H1 (cell line): ENCODE measurements around the gene TESMIN. TPM values are rescaled to one million over a fixed set of nuclear protein-coding genes. Genes with fewer than 3 reads are reported as not detected.

Experiments used
- CTCF ChIA-PET: fragments of 300-600 bp; sonication (Branson Sonifier 250); formaldehyde crosslinking; loops from one replicate; lab custom pipeline; 2021; ENCODE audit not compliant: partially characterized antibody; lab: Charles Lee
- POLR2A ChIA-PET: fragments of 300-600 bp; sonication (Branson Sonifier 250); formaldehyde crosslinking; loops from one replicate; lab custom pipeline; 2021; ENCODE audit warnings: inconsistent platforms; ENCODE audit not compliant: partially characterized antibody; lab: Charles Lee
- DNase-seq, 2 experiments: peaks; one replicate each; pipeline versions ENCODE4 v3.0.0 to v3.0.0-alpha.2; 2010 to 2022; ENCODE audit warnings: low spot score in 2 of 2, low read depth in 1 of 2, mixed read lengths in 1 of 2
- FAIRE-seq: peaks from 2 replicates; lab custom pipeline; 2011; peaks lifted over from hg19 to GRCh38; lab: Jason Lieb, UNC
- H2AFZ ChIP-seq: 2 replicates; pipeline ENCODE4 v1.8.1; 2012; ENCODE audit warnings: low read length, inconsistent platforms
- H2AK5ac ChIP-seq: 2 replicates; pipeline ENCODE4 v1.6.1; 2013; ENCODE audit warnings: low read depth, low read length
- H2BK120ac ChIP-seq: replicated peaks from 2 replicates; pipeline ENCODE3; 2013; ENCODE audit warnings: low read depth, low read length, inconsistent platforms
- H2BK12ac ChIP-seq: 2 replicates; pipeline ENCODE4 v1.6.1; 2013; ENCODE audit warnings: low read depth, low read length
- H2BK15ac ChIP-seq: 2 replicates; pipeline ENCODE4 v1.6.1; 2013; ENCODE audit warnings: low read length
- H2BK20ac ChIP-seq: 2 replicates; pipeline ENCODE4 v1.6.1; 2013; ENCODE audit warnings: low read length
- H2BK5ac ChIP-seq: 2 replicates; pipeline ENCODE4 v1.6.1; 2013; ENCODE audit warnings: low read depth, low read length
- H3K14ac ChIP-seq: 2 replicates; pipeline ENCODE4 v1.6.1; 2013; ENCODE audit warnings: inconsistent platforms; ENCODE audit not compliant: insufficient read length
- H3K18ac ChIP-seq: 2 replicates; pipeline ENCODE4 v1.6.1; 2013; ENCODE audit warnings: low read length; ENCODE audit errors: extremely low read depth
- H3K23ac ChIP-seq: 2 replicates; pipeline ENCODE4 v1.6.1; 2013; ENCODE audit warnings: inconsistent platforms; ENCODE audit not compliant: insufficient read length
- H3K23me2 ChIP-seq: 2 replicates; pipeline ENCODE4 v1.6.1; 2013; ENCODE audit warnings: low read depth, low read length
- H3K27ac ChIP-seq: 2 replicates; pipeline ENCODE4 v1.6.1; 2011; ENCODE audit warnings: low read depth, low read length, inconsistent platforms
- H3K27me3 ChIP-seq, 4 experiments: replicated peaks in 1 of 4; 1 replicate in 1 of 4; 2 replicates in 3 of 4; pipeline versions ENCODE4 v1.6.1 to v1.8.1; 2011 to 2013; ENCODE audit warnings: low read length in 3 of 4, mild to moderate bottlenecking in 3 of 4, inconsistent platforms in 2 of 4, mixed read lengths in 2 of 4, moderate library complexity in 1 of 4; ENCODE audit not compliant: control insufficient read depth in 3 of 4, insufficient read depth in 3 of 4; ENCODE audit errors: extremely low read depth in 1 of 4
- H3K36me3 ChIP-seq, 4 experiments: 2 replicates each; pipeline versions ENCODE4 v1.6.1 to v1.8.1; 2011 to 2013; ENCODE audit warnings: mild to moderate bottlenecking in 4 of 4, low read length in 3 of 4, moderate library complexity in 2 of 4, control low read depth in 1 of 4, inconsistent platforms in 1 of 4; ENCODE audit not compliant: insufficient read depth in 4 of 4, control insufficient read depth in 2 of 4
- H3K4ac ChIP-seq: replicated peaks from 2 replicates; pipeline ENCODE3; 2013; ENCODE audit warnings: low read length, low read depth, mixed read lengths, inconsistent platforms; ENCODE audit not compliant: insufficient read length
- H3K4me1 ChIP-seq, 4 experiments: replicated peaks in 1 of 4; 1 replicate in 1 of 4; 2 replicates in 3 of 4; pipeline versions ENCODE4 v1.6.1 to v1.8.1; 2011 to 2013; ENCODE audit warnings: low read length in 3 of 4, inconsistent platforms in 2 of 4, mixed read lengths in 1 of 4; ENCODE audit not compliant: insufficient read depth in 4 of 4, control insufficient read depth in 3 of 4
- H3K4me2 ChIP-seq, 2 experiments: 2 replicates each; pipeline versions ENCODE4 v1.6.1 to v1.8.1; 2011 to 2013; ENCODE audit warnings: low read depth in 2 of 2, low read length in 2 of 2, control low read depth in 1 of 2, inconsistent platforms in 1 of 2, mild to moderate bottlenecking in 1 of 2; ENCODE audit not compliant: insufficient read depth in 1 of 2
- H3K4me3 ChIP-seq, 4 experiments: fragments of 200-600, 300-600 bp in 1 of 4; sonication (generic), shearing (Covaris generic), sonication (Bioruptor Twin) in 1 of 4; 2 replicates each; pipeline versions ENCODE4 v1.5.1 to v1.8.1; 2011 to 2016; ENCODE audit warnings: low read length in 4 of 4, low read depth in 3 of 4, control low read depth in 2 of 4, inconsistent platforms in 2 of 4, mild to moderate bottlenecking in 2 of 4, mixed read lengths in 1 of 4, moderate library complexity in 1 of 4; ENCODE audit not compliant: insufficient read depth in 2 of 4; ENCODE audit errors: extremely low read depth in 1 of 4
- H3K56ac ChIP-seq: replicated peaks from 2 replicates; pipeline ENCODE3; 2013; ENCODE audit warnings: low read depth, mild to moderate bottlenecking, mixed read lengths, low read length, inconsistent platforms; ENCODE audit not compliant: insufficient read length
- H3K79me1 ChIP-seq: 2 replicates; pipeline ENCODE4 v1.6.1; 2013; ENCODE audit warnings: low read depth, low read length, control low read depth
- H3K79me2 ChIP-seq, 2 experiments: 2 replicates each; pipeline versions ENCODE4 v1.6.1 to v1.8.1; 2012 to 2013; ENCODE audit warnings: low read length in 2 of 2, mild to moderate bottlenecking in 2 of 2, inconsistent platforms in 1 of 2; ENCODE audit not compliant: insufficient read depth in 2 of 2, control insufficient read depth in 1 of 2
- H3K9ac ChIP-seq, 4 experiments: replicated peaks in 1 of 4; 1 replicate in 1 of 4; 2 replicates in 3 of 4; pipeline versions ENCODE4 v1.6.1 to v1.8.1; 2011 to 2013; ENCODE audit warnings: low read depth in 3 of 4, low read length in 3 of 4, control low read depth in 2 of 4, mild to moderate bottlenecking in 2 of 4, moderate library complexity in 2 of 4, inconsistent platforms in 1 of 4; ENCODE audit errors: extremely low read depth in 1 of 4
- H3K9me3 ChIP-seq, 2 experiments: 2 replicates each; pipeline versions ENCODE4 v1.6.1 to v1.8.1; 2012 to 2013; ENCODE audit warnings: mild to moderate bottlenecking in 2 of 2, moderate library complexity in 2 of 2, control low read depth in 1 of 2, inconsistent platforms in 1 of 2, low read depth in 1 of 2, low read length in 1 of 2, mixed read lengths in 1 of 2; ENCODE audit not compliant: insufficient read depth in 2 of 2
- H4K20me1 ChIP-seq, 2 experiments: replicated peaks in 1 of 2; 2 replicates each; pipeline versions ENCODE3 to v1.8.1; 2011 to 2013; ENCODE audit warnings: inconsistent platforms in 2 of 2, low read length in 2 of 2, mild to moderate bottlenecking in 1 of 2; ENCODE audit not compliant: insufficient read depth in 2 of 2, control insufficient read depth in 1 of 2
- H4K5ac ChIP-seq: 2 replicates; pipeline ENCODE4 v1.6.1; 2013; ENCODE audit warnings: low read length, low read depth, mixed read lengths, inconsistent platforms; ENCODE audit not compliant: insufficient read length
- H4K8ac ChIP-seq: 2 replicates; pipeline ENCODE4 v1.8.0; 2013; ENCODE audit warnings: mild to moderate bottlenecking, moderate library complexity, low read length, inconsistent platforms; ENCODE audit not compliant: insufficient read depth; ENCODE audit errors: extremely low read depth
- H4K91ac ChIP-seq: replicated peaks from 2 replicates; pipeline ENCODE3; 2013; ENCODE audit warnings: low read length, mixed read lengths, inconsistent platforms; ENCODE audit not compliant: insufficient read length
- BACH1 ChIP-seq: IDR thresholded peaks from 2 replicates; pipeline ENCODE4 v1.6.1; 2012; ENCODE audit warnings: low read length, improper control_type of control experiment
- BCL11A ChIP-seq, 2 experiments: IDR thresholded peaks; one replicate each; pipeline ENCODE4 v1.6.1; 2011; ENCODE audit warnings: low read depth in 2 of 2, low read length in 2 of 2, mild to moderate bottlenecking in 2 of 2
- EGR1 ChIP-seq: IDR thresholded peaks from 2 replicates; pipeline ENCODE4 v1.6.1; 2011; ENCODE audit warnings: low read depth, low read length, borderline replicate concordance
- GTF2F1 ChIP-seq: IDR thresholded peaks from 2 replicates; pipeline ENCODE4 v1.6.1; 2012; ENCODE audit warnings: low read depth, low read length, improper control_type of control experiment, borderline replicate concordance
- HDAC2 ChIP-seq, 2 experiments: fragments of 300-600 bp in 1 of 2; sonication (generic) in 1 of 2; IDR thresholded peaks; 2 replicates each; pipeline ENCODE4 v1.6.1; 2011 to 2012; ENCODE audit warnings: low read depth in 2 of 2, low read length in 2 of 2, mild to moderate bottlenecking in 2 of 2, moderate library complexity in 2 of 2, borderline replicate concordance in 1 of 2, inconsistent platforms in 1 of 2
- RAD21 ChIP-seq, 2 experiments: IDR thresholded peaks in 1 of 2; conservative IDR thresholded peaks in 1 of 2; 2 replicates each; pipeline ENCODE4 v1.6.1; 2011; ENCODE audit warnings: low read depth in 2 of 2, low read length in 2 of 2, improper control_type of control experiment in 1 of 2, inconsistent platforms in 1 of 2, mild to moderate bottlenecking in 1 of 2, moderate library complexity in 1 of 2
- RFX5 ChIP-seq: IDR thresholded peaks from 2 replicates; pipeline ENCODE4 v1.6.1; 2011; ENCODE audit warnings: low read depth, low read length, improper control_type of control experiment, borderline replicate concordance
- SAP30 ChIP-seq: fragments of 300-600 bp; sonication (generic); IDR thresholded peaks from 2 replicates; pipeline ENCODE4 v1.7.1; 2012; ENCODE audit warnings: low read length, moderate library complexity, mild to moderate bottlenecking, inconsistent platforms; ENCODE audit not compliant: insufficient read depth, insufficient replicate concordance
- SIRT6 ChIP-seq: IDR thresholded peaks from one replicate; pipeline ENCODE4 v1.7.1; 2012; ENCODE audit warnings: low read length, inconsistent platforms
- SUZ12 ChIP-seq: fragments of 200-600 bp; sonication (generic); IDR thresholded peaks from 2 replicates; pipeline ENCODE4 v1.6.1; 2012; ENCODE audit warnings: mild to moderate bottlenecking, inconsistent platforms, low read length, moderate library complexity, mixed read lengths
- TEAD4 ChIP-seq: IDR thresholded peaks from 2 replicates; pipeline ENCODE4 v1.6.1; 2012; ENCODE audit warnings: low read depth, low read length, inconsistent platforms, mixed read lengths
- WGBS, 2 experiments: shearing (Covaris generic) in 1 of 2; methylation state at CpG; one replicate each; pipeline versions ENCODE4 v1.1.6 to v1.1.7; 2013 to 2015; ENCODE audit warnings: low lambda C conversion rate in 2 of 2, mixed read lengths in 2 of 2, inconsistent platforms in 1 of 2, low coverage in 1 of 2, missing lambda C conversion rate in 1 of 2; ENCODE audit not compliant: insufficient replicate concordance in 2 of 2, insufficient coverage in 1 of 2, insufficient read length in 1 of 2; ENCODE audit errors: extremely low coverage in 1 of 2, missing lambda C conversion rate in 1 of 2; 5-methylcytosine and 5-hydroxymethylcytosine counted together
- polyA plus RNA-seq, 7 experiments: library from polyadenylated mRNA; depleted of rRNA in 3 of 7; stranded (reverse) in 5 of 7; unstranded in 2 of 7; fragments of >200 nt in 5 of 7; fragments of 200-250 nt in 2 of 7; gene quantifications; 1 replicate in 5 of 7; 2 replicates in 1 of 7; 4 replicates in 1 of 7; pipeline versions ENCODE4 v1.2.1 to v1.2.3, GENCODE V29; 2011 to 2013; ENCODE audit warnings: missing spikeins in 2 of 7, mixed read lengths in 2 of 7
- total RNA-seq: library from RNA; stranded (reverse); fragmentation: NEBNext Ultra II Directional; extraction: Animal tissue kit (Norgen Biotek cat#: 25700); gene quantifications from 2 replicates; pipeline ENCODE4 v1.2.1, GENCODE V29; 2021

TESMIN gene
- total and polyA plus RNA-seq, 2 of the 8 experiments (the other 6 are each of a cell fraction or from before 2014, with no cell fraction given) = 22.6 to 61.1 TPM

DNA sequence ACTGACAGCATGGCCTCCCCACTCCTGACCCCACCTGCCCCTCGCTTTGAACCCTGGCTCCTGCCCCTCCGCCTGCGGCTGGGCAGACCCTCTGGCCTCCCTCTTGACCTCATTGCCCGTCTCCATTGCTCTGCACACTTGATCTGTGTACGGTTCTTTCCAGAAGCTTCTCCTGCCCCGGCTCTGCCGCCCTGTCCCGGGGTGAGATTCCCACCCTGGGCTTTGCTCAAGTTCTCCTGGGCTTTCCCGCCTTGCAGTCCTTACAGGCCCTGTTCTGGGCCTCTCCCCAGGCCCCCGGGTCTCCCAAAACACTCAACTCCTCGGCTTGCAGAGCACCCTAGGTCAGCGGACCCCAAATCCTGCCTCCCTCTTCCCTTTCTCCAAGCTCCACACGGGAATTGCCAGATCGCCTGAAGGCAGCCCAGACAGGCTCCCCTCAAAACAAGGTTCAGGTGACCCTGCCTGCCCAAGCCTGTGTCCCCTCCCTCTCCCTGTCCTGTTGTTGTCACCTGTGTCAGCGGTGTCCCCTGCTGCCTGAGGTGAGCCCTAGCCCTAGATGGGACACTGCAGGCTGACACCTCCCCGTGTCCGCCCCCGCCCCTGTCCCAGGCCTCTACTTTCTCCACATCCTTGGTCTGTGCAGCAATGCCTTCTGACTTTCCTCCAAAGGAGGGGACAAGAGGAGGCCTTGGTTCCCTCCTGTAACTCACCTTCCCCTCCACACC lies 65.5 kb downstream of the TESMIN start:
- ChIA-PET CTCF (interaction anchor here (0.8 to 1.0 kb wide), 3 partner anchors 8 to 36 kb away, joined by 3 to 4 read pairs (median 3); no protein-coding TSS in a partner anchor), POLR2A (interaction anchor here (0.8 to 5.5 kb wide), 11 partner anchors 9 to 168 kb away, joined by 3 to 22 read pairs (median 3); partner anchors contain the start of gene TESMIN)
- H4K8ac ChIP-seq = peak overlapping the region; percentile 28; the same call in 1 of the 2 replicates
- peak overlapping the region; percentile 5 for H4K91ac ChIP-seq
- DNase-seq (no peak), FAIRE-seq (no peak)
- H3K4me2 ChIP-seq = peak overlapping the region; percentile 73 to 92
- H3K14ac ChIP-seq = no peak overlapping the region
- no peak overlapping the region; the same call in 1 of the 2 replicates for H3K18ac ChIP-seq
- peaks cover 0 to 16% (median 12%) of the 10 kb centered on the region in 4 experiments; a peak in 6 of 7 replicates for H3K4me1 ChIP-seq
- no peak overlapping the region; the same call in 1 of the 2 replicates for H2AK5ac ChIP-seq
- peaks cover 7% of the 10 kb centered on the region; the same call in 1 of the 2 replicates for H3K23me2 ChIP-seq
- no peak overlapping the region for H2AFZ ChIP-seq
- no peak overlapping the region for H2BK15ac ChIP-seq
- H3K36me3 ChIP-seq = peaks cover 0 to 7% (median 2%) of the 10 kb centered on the region in 4 experiments; a peak in 3 of 8 replicates
- no peak overlapping the region for H3K56ac ChIP-seq
- no peak overlapping the region for H3K27ac ChIP-seq
- no peak overlapping the region for H2BK12ac ChIP-seq
- H3K27me3 ChIP-seq = peaks cover 11 to 41% (median 31%) of the 10 kb centered on the region in 4 experiments
- no peaks in the 10 kb centered on the region for H3K9me3 ChIP-seq
- H2BK5ac ChIP-seq = 0 out of 2 replicates have a peak overlapping the region, but pooled peaks have one; percentile 7
- peak overlapping the region in 3 of 4 experiments; percentile 44 to 79 (median 57); a peak in 5 of 8 replicates for H3K4me3 ChIP-seq
- no peak overlapping the region for H2BK120ac ChIP-seq
- no peak overlapping the region for H4K5ac ChIP-seq
- H3K79me1 ChIP-seq = no peaks in the 10 kb centered on the region
- no peak overlapping the region for H3K4ac ChIP-seq
- H3K9ac ChIP-seq = no peak overlapping the region
- peaks cover 0 to 4% of the 10 kb centered on the region in 2 experiments for H4K20me1 ChIP-seq
- no peak overlapping the region for H3K23ac ChIP-seq
- H3K79me2 ChIP-seq = no peaks in the 10 kb centered on the region
- H2BK20ac ChIP-seq = no peak overlapping the region
- WGBS, 2 experiments = 87% methylated on average over 18 of the region's 18 CpGs; no CpG with 5 or more reads in 1 of the 2 experiments
- TF ChIP-seq EGR1 (no peak), SIRT6 (no peak), GTF2F1 (no peak), TEAD4 (no peak), BCL11A (IDR thresholded peaks at IDR 0.05; ENCODE audit: low read depth in 2 of 2, low read length in 2 of 2) (no peak), RAD21 (IDR thresholded peaks at IDR 0.05 in 1 of 2, conservative IDR thresholded peaks at IDR 0.05 in 1 of 2; ENCODE audit: low read depth in 2 of 2, low read length in 2 of 2) (no peak), BACH1 (no peak), SUZ12 (no peak), RFX5 (no peak), SAP30 (no peak), HDAC2 (IDR thresholded peaks at IDR 0.05; ENCODE audit: borderline replicate concordance in 1 of 2, low read depth in 2 of 2, low read length in 2 of 2) (no peak)
